Gastrocnemius medialis (tissue), 4 donors: ENCODE measurements around the gene CASP8.

Source experiments
- POLR2A ChIP-seq, 2 donors: fragments of 450-650 bp; IDR thresholded peaks; one replicate each; pipeline ENCODE4 v1.6.1; 2017; ENCODE audit warnings: antibody characterized with exemption in 2 of 2, mild to moderate bottlenecking in 2 of 2, moderate library complexity in 2 of 2
- TF ChIP-seq, protein P1 (sequence below), 5 experiments: fragments of 450-650 bp in 3 of 5; fragments of 200-600 bp in 2 of 5; sonication (generic) in 2 of 5; IDR thresholded peaks in 4 of 5; conservative IDR thresholded peaks in 1 of 5; 1 replicate in 4 of 5; 2 replicates in 1 of 5; pipeline ENCODE4 v1.5.1; 2016 to 2019; ENCODE audit warnings: antibody characterized with exemption in 5 of 5, mild to moderate bottlenecking in 3 of 5, moderate library complexity in 3 of 5

- TF ChIP-seq, protein P1, sequence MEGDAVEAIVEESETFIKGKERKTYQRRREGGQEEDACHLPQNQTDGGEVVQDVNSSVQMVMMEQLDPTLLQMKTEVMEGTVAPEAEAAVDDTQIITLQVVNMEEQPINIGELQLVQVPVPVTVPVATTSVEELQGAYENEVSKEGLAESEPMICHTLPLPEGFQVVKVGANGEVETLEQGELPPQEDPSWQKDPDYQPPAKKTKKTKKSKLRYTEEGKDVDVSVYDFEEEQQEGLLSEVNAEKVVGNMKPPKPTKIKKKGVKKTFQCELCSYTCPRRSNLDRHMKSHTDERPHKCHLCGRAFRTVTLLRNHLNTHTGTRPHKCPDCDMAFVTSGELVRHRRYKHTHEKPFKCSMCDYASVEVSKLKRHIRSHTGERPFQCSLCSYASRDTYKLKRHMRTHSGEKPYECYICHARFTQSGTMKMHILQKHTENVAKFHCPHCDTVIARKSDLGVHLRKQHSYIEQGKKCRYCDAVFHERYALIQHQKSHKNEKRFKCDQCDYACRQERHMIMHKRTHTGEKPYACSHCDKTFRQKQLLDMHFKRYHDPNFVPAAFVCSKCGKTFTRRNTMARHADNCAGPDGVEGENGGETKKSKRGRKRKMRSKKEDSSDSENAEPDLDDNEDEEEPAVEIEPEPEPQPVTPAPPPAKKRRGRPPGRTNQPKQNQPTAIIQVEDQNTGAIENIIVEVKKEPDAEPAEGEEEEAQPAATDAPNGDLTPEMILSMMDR (IDR thresholded peaks at IDR 0.05 in 4 of 5, conservative IDR thresholded peaks at IDR 0.05 in 1 of 5): no peak
- no peak for TF ChIP-seq POLR2A (IDR thresholded peaks at IDR 0.05)
Observed at GRCh38 chr2:201266629-201267028, 6.3 kb downstream of the CASP8 start.
